KMS-11 (cell line): ENCODE results near the gene GPN1.

Experiments used
- H2AFZ ChIP-seq: fragments of 200-600 bp; sonication (generic); 2 replicates; pipeline ENCODE4 v1.6.1; 2016; ENCODE audit warnings: antibody characterized with exemption, mixed run types, low read depth
- H3K27ac ChIP-seq: fragments of 200-600 bp; sonication (generic); 2 replicates; pipeline ENCODE4 v1.6.1; 2016; ENCODE audit warnings: mild to moderate bottlenecking, mixed run types
- H3K27me3 ChIP-seq: fragments of 200-600 bp; sonication (generic); 2 replicates; pipeline ENCODE4 v1.6.1; 2017; ENCODE audit warnings: mild to moderate bottlenecking, low read depth, mixed run types, moderate library complexity; ENCODE audit not compliant: insufficient read depth
- H3K36me3 ChIP-seq: fragments of 200-600 bp; sonication (generic); 2 replicates; pipeline ENCODE4 v1.6.1; 2017; ENCODE audit warnings: mild to moderate bottlenecking, mixed run types; ENCODE audit not compliant: insufficient read depth
- H3K4me1 ChIP-seq: fragments of 200-600 bp; sonication (generic); 2 replicates; pipeline ENCODE4 v1.6.1; 2016; ENCODE audit warnings: mild to moderate bottlenecking, low read depth, mixed run types; ENCODE audit not compliant: poor library complexity, severe bottlenecking
- H3K4me2 ChIP-seq: fragments of 200-600 bp; sonication (generic); 2 replicates; pipeline ENCODE4 v1.7.0; 2016; ENCODE audit warnings: mild to moderate bottlenecking, mixed run types
- H3K4me3 ChIP-seq: fragments of 200-600 bp; sonication (generic); IDR thresholded peaks from 2 replicates; pipeline ENCODE4 v1.6.1; 2017; ENCODE audit warnings: low read depth, low read length, mixed read lengths; ENCODE audit not compliant: insufficient read depth
- H3K79me2 ChIP-seq: fragments of 200-600 bp; sonication (generic); 2 replicates; pipeline ENCODE4 v1.6.1; 2016; ENCODE audit warnings: low read depth, mixed run types; ENCODE audit not compliant: insufficient read depth
- H3K9ac ChIP-seq: fragments of 200-600 bp; sonication (generic); 2 replicates; pipeline ENCODE4 v1.6.1; 2016; ENCODE audit warnings: mild to moderate bottlenecking, mixed run types
- H4K20me1 ChIP-seq: fragments of 200-600 bp; sonication (generic); 2 replicates; pipeline ENCODE4 v1.6.1; 2016; ENCODE audit warnings: mild to moderate bottlenecking, mixed run types; ENCODE audit not compliant: insufficient read depth
- TF ChIP-seq, protein P1 (sequence below): fragments of 200-600 bp; sonication (generic); conservative IDR thresholded peaks from 2 replicates; pipeline ENCODE4 v1.6.1; 2017; ENCODE audit warnings: low read depth, mild to moderate bottlenecking, antibody characterized with exemption, low read length, moderate library complexity, mixed read lengths

Gene GPN1

GRCh38 chr2:27685577-27685976, 56.7 kb downstream of the GPN1 start:
- H3K4me2 ChIP-seq: no peak overlapping the region
- H3K4me1 ChIP-seq: peaks cover 4% of the 10 kb centered on the region
- H2AFZ ChIP-seq: no peak overlapping the region
- H3K9ac ChIP-seq: no peak overlapping the region
- H3K4me3 ChIP-seq: no peak overlapping the region
- H3K36me3 ChIP-seq: no peaks in the 10 kb centered on the region
- no peaks in the 10 kb centered on the region for H3K79me2 ChIP-seq
- no peaks in the 10 kb centered on the region for H3K27me3 ChIP-seq
- TF ChIP-seq, protein P1, sequence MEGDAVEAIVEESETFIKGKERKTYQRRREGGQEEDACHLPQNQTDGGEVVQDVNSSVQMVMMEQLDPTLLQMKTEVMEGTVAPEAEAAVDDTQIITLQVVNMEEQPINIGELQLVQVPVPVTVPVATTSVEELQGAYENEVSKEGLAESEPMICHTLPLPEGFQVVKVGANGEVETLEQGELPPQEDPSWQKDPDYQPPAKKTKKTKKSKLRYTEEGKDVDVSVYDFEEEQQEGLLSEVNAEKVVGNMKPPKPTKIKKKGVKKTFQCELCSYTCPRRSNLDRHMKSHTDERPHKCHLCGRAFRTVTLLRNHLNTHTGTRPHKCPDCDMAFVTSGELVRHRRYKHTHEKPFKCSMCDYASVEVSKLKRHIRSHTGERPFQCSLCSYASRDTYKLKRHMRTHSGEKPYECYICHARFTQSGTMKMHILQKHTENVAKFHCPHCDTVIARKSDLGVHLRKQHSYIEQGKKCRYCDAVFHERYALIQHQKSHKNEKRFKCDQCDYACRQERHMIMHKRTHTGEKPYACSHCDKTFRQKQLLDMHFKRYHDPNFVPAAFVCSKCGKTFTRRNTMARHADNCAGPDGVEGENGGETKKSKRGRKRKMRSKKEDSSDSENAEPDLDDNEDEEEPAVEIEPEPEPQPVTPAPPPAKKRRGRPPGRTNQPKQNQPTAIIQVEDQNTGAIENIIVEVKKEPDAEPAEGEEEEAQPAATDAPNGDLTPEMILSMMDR: no peak
- no peaks in the 10 kb centered on the region for H4K20me1 ChIP-seq
- H3K27ac ChIP-seq: no peak overlapping the region

DNA sequence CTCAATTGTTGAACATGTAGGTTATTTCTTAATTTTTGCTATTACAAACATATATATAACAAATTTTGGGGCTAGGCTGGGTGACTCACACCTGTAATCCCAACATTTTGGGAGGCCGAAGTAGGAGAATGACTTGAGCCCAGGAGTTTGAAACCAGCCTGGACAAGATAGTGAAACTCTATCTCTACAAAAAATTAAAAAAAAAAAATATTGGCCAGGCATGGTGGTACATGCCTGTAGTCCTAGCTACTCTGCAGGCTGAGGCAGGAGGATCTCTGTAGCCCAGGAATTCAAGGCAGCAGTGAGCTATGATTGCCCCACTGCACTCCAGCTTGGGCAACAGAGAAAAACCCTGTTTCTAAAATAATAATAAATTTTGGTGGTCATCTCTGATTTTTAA, 58.4 kb downstream of the GPN1 start:
- H2AFZ ChIP-seq: no peak overlapping the region
- H3K4me1 ChIP-seq: peaks cover 4% of the 10 kb centered on the region
- no peaks in the 10 kb centered on the region; the same call in 1 of the 2 replicates for H3K27me3 ChIP-seq
- no peaks in the 10 kb centered on the region for H4K20me1 ChIP-seq
- H3K4me3 ChIP-seq: no peak overlapping the region
- no peaks in the 10 kb centered on the region for H3K36me3 ChIP-seq
- H3K9ac ChIP-seq: no peak overlapping the region
- H3K4me2 ChIP-seq: no peak overlapping the region
- no peaks in the 10 kb centered on the region for H3K79me2 ChIP-seq
- H3K27ac ChIP-seq: no peak overlapping the region
- TF ChIP-seq, protein P1: no peak

GRCh38 chr2:27689424-27689823, 60.6 kb downstream of the GPN1 start:
- no peak overlapping the region for H3K4me3 ChIP-seq
- H3K36me3 ChIP-seq: no peaks in the 10 kb centered on the region
- no peak overlapping the region for H3K4me2 ChIP-seq
- H3K27me3 ChIP-seq: no peaks in the 10 kb centered on the region; the same call in 1 of the 2 replicates
- no peaks in the 10 kb centered on the region for H4K20me1 ChIP-seq
- H3K4me1 ChIP-seq: no peaks in the 10 kb centered on the region
- H3K27ac ChIP-seq: no peak overlapping the region
- no peak overlapping the region for H2AFZ ChIP-seq
- no peak overlapping the region for H3K9ac ChIP-seq
- no peaks in the 10 kb centered on the region for H3K79me2 ChIP-seq
- TF ChIP-seq, protein P1: no peak

DNA sequence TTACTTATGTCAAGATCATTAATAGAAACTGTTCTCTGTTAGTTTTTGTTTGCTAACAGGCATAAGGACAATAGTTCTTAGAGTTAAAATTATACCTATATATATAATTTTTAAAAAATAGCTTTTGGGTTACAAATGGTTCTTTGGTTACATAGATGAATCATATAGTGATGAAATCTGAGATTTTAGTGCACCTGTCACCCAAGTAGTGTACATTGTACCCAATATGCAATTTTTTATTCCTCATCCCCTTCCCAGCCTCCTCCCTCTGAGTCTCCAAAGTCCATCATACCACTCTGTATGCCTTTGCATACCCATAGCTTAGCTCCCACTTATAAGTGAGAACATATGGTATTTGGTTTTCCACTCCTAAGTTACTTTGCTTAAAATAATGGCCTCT, 61.2 kb downstream of the GPN1 start:
- no peaks in the 10 kb centered on the region for H3K4me1 ChIP-seq
- no peak overlapping the region for H2AFZ ChIP-seq
- H3K79me2 ChIP-seq: no peaks in the 10 kb centered on the region
- no peaks in the 10 kb centered on the region for H4K20me1 ChIP-seq
- H3K4me2 ChIP-seq: no peak overlapping the region
- no peak overlapping the region for H3K9ac ChIP-seq
- H3K4me3 ChIP-seq: no peak overlapping the region
- TF ChIP-seq, protein P1: no peak
- no peak overlapping the region for H3K27ac ChIP-seq
- H3K36me3 ChIP-seq: no peaks in the 10 kb centered on the region
- H3K27me3 ChIP-seq: no peaks in the 10 kb centered on the region; the same call in 1 of the 2 replicates
